Hematopoietic multipotent progenitor cell (in vitro differentiated cells): ENCODE measurements around the gene ACOX1. TPM values are rescaled to one million over a fixed set of nuclear protein-coding genes. Genes with fewer than 3 reads are reported as not detected.

ENCODE experiments used
- DNase-seq, 3 donors: peaks; one replicate each; pipeline ENCODE4 v3.0.0-alpha.2; 2011 to 2015; ENCODE audit warnings: low read depth in 2 of 3, low spot score in 2 of 3
- total RNA-seq: library from RNA; depleted of rRNA; stranded (reverse); fragments of >200 nt; gene quantifications from one replicate; pipeline ENCODE4 v1.2.3, GENCODE V29; 2012

ACOX1 gene
- total RNA-seq, 1 donor, result 42.5 TPM

DNA sequence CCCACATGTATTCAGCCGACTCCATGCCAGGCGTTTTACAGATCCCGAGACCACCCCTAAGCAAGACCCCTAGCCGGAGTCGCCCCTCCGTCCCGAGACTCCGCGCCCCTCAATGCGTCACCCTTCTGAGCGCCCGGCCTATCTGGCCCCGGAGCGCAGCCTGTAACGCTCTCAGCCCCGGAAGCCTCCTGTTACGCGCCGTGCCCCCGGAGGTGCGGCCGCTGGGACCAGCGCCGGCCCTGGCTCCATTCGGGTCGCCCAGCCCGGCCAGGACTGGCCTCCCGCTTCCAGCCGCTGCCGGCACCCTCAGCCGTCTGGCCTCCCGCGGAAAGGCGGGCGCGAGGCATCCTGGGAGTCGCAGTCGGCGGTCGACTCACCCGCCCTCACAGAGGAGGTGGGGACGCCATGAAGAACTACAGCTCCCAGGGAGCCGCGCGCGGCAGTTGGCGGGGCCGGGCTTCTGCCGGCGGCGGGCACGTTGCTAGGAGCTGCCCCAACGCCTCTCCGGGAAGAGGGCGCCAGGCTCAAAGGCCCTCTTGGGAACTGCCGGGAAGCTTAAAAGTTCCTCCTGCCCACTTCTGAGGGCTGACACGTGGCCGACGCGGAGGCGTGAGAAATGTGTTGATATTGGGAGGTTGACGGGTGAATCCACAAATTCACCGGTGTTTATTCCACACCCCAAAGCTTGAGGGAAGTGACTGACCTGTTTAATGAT lies 38.1 kb downstream of the ACOX1 start, which contains the start of gene FBF1:
FBF1 (minus strand) TSS at position 316 of the 715 bp plus-strand sequence. CDS start 2,893 bp downstream, outside the sequence.
- peak; percentile 65 to 88 (median 84) for DNase-seq

DNA sequence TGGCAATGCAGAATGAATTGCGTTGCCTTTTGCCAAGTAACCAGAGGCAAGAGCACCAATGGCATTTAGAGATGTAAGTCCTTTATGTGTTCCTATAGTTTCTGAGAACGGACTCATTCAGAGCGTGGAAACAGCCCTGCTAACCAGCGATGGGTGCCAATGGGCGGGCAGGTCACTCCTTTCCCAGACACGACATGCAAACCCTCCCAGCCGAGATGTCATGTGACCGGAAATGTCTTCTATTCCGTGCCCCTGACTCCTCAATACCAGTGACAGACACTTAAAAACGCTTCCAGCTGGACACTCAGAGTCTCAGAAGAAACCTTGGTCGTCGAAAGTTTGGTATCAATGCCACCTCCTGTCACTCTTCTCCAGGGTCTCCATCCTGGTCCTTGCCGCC lies 41.3 kb downstream of the ACOX1 start:
- no peak for DNase-seq

DNA sequence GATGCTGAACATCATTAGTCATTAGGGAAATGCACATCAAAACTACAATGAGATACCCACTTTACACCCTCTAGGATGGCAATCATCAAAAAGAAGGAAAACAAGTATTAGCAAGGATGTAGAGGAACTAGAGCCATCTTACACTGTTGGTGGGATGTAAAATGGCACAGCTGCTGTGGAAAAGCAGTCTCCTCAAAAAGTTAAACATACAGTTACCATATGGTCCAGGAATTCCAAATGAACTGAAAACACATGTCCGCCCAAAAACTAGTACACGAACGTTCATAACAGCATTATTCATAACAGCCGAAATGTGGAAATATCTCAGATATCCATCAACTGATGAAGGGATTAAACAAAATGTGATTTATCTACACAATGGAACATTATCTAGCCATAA lies 45.2 kb downstream of the ACOX1 start:
- DNase-seq, result no peak

DNA sequence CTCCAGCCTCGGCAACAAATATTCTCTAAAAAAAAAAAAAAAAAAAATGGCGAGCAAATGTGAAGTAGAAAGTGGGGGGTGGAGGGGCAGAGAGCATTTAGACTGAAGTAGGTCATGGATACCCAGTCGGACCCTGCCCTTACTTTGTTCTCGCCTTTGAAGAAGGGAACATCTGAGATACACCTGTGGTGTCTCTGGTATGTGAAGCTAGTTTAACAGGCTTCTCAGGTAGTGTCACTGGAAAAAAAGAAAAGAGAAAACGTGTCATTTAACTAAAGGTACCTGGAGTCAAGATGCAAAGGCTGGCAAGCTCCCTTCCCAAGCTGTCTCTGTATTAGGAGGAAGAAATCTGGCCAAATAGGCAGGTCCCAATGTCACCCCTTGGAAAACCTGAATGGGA lies 46.1 kb downstream of the ACOX1 start:
- DNase-seq, result no peak

DNA sequence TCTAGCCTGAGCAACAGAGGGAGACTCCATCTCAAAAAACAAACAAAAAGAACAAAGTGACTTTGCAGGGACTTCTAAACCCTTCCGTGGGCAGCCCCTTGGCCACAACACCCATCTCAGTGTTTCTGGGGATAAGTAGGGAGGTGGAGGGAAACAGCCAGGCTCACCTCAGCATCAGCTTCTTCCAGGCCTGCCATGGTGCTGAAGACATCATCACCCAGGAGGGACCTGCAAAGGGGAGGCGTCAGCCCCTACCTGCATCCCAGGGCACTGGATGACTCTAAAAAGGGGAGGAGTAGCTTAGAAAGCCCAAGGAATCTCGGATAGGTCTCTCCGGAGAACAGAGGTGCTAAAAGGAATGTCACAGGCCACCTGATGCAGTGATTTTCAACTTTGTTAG lies 47.9 kb downstream of the ACOX1 start:
- no peak for DNase-seq

DNA sequence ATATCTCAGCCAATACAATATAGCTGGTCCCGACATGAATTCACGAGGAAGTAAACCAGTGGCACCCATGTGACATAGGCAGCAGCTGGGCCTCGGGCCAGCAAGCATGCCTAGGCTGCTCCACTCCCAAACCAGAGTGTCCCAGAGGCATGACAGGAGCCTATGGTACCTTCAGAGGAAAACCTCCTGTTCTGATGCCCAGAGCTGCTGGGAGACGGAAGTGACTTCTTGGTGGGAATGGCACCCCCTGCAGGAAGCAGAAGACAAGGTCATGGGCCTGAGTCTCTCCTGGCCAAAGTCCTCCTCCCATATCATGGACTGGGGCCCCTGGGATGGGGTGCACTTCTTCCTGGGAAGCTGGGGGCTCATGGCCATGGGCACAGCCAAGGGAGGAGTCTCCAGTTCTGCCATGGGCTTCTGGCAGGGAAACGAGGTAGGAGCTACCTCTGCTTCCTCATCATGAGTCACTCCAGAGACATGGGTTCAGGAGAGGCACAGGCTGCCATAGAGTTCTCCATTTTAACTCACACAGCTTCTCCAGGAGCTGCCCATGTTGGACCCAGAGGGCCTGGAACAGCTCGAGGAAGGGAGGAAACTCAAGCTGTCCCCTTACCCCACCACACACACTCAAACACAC lies 51.6 kb downstream of the ACOX1 start:
- peak in 1 of 3 donors; percentile 38 for DNase-seq

DNA sequence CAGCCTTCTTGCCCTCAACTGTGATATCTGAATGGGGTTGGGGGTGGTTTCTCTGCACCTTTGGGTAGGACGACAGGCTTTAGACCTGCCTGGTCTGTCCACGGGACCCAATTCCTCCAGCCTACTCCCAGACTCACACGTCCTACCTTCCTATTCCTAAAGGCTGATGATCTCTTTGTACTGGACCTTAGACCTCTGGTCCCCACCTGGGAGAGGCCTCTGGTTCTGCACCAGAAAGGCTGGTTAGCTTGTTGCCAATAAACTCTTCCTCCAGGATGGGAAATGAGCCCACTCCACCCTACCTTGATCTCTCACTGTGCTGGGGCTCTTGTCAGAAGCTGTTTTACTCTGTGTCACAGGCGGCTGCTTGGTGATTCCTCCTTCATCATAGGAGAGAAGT lies 52.5 kb downstream of the ACOX1 start:
- no peak for DNase-seq

DNA sequence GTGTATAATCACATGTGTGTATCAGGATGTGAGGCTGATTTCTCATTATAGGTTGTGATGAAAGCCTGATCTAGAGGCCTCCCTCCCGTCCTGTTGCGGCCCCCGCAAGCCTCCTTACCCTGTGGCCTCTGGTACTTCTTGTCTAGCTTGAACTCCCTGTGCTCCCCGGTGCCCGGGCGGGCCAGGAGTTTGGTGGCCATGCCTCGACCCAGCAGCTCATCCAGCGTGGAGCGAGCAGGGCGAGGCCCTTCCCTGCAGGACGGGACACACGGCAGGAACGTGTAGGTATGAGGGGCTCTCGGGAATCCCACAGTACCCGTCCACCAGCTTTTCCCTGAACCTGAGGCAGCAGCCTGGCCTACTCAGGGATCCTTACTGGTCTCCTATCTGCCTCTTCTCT lies 53.1 kb downstream of the ACOX1 start:
- DNase-seq, result no peak

DNA sequence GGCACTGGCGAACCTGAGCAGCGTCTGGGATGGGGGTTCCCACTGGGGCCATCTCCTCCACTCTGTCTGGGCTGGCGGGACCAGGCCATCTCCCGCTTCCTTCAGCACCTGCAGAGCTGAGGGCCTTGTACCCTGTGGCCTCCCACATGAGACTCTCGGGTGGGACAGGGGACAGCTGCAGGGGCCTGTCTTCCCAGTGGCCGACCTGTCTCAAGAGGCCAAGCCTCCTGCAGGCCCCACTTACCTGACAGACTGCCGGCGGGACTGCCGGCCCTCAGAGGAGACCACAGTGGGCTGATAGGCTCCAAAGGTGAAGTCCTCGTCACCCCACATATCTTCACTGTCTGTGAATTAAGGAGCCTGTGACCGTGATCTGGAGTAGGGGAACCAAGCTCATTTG lies 53.9 kb downstream of the ACOX1 start:
- no peak for DNase-seq

DNA sequence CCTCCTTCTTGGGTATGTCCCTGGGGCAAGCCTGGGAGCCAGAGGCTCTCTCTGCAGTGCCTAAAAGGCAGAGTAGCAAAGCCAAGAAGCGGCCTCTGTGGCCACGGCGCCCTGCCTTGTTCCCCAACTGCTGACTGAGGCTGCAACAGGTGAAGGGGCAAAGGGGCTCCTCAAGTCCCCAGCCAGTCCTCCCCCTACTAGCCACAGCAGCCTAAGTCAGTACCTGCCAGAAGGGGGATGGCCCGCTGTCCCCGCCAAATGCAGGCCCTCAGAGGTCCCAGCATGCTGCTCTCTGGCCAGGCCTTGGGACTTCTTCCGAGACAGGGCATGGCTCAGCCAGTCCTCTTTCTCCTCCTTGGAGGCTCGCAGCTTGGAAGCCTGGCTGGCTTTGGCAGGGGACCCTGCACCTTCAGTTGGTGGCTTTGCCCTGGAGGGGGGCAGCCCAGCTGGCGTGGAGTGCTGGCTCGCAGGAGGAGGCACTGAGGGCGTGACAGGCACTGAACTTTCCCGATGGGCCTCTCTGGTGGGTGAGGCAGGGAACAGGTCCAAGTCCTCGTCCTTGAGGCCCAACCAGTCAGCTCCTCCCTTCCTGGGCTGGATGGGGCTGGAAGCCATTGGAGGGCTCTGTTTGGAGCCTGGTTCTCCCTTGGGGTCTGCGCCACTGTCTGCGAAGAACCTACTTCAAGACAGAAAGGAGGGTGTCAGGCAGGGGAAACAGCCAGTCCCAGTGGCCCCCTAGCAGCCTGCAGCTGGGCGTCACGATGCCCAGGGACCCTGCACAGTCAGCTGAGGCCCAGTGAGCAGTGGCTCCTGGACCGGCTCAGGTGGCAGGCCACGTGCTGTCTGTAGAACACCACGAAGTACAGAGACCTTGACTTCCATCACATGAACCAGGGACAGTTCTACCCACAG lies 55.7 kb downstream of the ACOX1 start:
- no peak for DNase-seq

DNA sequence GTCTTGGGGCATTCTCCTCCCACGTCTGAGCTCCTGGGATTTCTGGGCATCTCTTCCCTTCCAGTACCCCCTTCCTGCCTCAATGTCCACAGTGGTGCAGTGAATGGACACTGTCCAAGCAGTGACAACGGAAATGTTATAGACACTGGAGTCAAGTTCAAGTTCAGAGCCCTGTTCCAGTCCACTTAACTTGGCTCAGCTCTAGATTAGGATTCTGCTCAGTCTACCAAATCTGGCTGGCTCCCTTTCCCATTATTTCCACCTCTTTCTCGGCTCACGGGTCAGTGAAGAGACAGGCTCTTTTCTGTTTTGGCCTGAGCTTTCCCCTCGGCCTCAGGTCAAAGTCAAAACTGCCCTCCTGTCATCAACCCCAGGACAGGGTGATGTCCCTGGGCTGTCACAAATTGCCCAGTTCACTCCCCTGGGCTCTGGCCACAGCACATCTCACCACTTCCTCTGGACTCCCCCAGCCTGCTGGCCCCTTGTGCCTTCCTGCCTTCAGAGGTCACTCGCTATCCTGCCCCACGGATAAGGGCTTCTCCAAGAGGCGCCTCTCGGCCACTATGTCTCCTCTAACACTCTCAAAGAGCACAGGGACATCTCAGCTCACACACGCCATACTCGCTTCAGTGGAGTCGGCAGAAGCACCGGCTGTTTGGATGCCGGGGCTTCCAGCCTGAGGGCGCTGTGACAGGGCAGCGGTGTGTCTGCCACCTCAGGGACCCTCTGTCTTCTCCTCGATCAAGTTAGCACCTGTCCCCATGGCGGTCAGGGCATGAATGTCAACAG lies 56.6 kb downstream of the ACOX1 start:
- DNase-seq, result no peak

DNA sequence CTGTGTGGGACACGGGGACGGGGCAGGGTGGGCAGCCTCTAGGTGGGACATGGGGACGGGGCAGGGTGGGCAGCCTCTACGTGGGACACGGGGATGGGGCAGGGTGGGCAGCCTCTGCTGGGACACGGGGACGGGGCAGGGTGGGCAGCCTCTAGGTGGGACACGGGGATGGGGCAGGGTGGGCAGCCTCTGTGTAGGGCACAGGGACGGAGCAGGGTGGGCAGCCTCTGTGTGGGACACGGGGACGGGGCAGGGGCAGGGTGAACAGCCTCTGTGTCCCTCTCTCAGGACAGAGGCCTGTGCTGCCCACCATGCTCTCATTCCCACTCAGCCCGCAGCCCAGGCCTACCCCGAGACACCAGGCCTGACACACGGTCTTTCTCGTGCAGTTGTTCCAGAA lies 57.4 kb downstream of the ACOX1 start:
- no peak for DNase-seq

DNA sequence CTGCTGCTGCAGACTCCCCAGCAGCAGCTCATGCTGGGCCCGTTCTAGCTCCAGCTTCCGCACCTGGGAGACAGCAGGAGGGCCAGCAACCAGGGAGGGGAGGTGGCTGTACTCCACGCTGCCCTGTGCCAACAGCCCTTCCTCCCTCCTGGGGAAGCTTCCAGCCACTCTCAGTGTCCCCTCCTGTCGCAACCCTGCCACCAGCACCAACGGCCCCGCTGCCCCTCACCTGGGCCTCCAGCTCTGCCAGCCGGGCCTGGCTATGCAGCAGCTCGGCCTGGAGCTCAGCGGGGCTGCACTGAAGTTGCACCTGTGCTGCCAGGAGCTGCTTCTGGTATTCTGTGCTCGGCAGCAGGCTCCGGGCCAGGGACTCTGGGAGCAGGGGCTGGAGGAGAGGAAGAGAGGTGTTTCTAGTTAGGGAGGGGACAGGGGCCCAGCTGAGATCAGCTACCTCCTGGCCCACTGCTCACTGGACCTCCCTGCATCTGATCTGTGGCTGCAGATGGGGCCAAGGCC lies 58.9 kb downstream of the ACOX1 start:
- DNase-seq, result no peak

DNA sequence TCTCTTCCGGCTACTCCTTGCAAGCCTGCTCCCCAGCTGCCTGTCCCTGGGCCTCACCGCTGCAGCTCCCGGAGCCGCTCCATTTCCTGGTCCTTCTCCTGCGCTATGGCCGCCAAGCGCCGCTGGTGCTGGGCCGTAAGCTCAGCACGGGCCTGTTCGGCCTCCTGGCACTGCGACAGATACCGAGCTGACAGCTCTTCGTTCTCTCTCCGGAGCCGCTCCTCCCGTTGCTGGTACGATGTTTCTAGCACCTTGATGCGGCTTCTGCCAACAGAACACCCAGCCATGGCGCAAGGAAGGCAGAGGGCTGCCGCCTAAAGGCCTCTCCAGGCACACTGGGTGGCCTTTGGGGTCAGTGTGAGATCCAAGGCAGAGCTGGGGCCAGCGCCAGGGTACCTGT lies 59.4 kb downstream of the ACOX1 start:
- DNase-seq, result no peak

DNA sequence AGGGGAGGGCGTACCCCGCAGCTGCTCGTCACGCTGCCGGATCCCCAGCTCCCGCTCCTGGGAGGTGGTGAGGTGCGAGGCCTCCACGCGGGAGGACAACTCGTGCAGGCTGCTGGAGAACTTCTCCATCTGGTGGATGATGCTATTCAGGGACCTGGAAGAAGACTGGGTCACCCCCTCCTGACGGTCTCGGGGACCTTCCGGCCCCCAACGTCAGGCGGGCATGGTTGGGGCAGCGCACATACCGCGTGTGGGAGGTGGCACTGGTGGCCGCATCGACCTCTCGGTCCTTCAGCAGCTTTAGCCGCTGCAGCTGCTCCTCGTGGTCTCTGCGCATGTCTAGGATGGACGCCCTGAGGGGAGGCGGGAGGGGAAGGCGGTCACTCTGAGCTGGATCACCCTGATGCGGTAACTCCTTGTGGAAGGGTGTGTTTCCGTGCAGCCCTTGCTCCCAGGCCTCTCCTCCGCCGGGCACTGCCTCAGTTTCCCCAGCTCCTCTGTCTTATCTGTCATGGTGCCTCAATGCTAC lies 61.0 kb downstream of the ACOX1 start:
- no peak for DNase-seq

DNA sequence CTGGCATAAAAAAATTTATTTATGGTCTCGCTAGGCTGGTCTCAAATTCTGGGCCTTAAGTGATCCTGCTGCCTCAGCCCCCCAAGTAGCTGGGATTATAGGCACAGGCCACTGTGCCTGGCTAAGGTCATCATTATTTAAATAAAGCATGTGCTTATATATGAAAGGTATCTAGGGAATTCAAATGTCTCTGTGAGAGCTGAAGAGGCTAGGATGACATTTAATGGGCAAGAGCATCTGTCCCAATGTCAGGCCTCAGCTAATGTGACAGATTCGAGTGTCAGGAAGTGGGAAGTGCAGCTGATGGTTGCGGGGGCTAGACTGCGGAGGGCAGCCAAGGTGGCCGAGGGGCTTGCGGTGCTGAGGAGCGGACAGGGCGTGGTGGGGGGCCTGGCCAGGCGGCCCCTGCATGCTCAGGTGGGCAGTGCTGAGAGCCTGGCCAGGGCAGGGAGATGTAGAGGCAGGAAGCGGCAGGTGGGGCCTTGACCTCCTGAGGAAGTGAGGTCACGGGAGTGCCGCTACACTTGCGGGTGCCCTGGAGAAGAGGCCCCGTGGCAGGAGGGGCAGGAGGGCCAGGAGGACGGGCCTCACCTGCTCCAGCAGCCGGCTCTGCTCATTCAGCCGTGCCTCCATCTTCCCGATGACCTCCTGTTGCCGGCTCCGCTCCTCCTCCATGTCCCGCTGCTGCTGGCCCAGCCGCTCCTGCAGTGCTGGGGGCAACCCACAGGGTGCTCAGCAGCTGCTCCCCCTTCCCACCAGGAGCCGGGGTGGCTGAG lies 61.6 kb downstream of the ACOX1 start:
- no peak for DNase-seq

DNA sequence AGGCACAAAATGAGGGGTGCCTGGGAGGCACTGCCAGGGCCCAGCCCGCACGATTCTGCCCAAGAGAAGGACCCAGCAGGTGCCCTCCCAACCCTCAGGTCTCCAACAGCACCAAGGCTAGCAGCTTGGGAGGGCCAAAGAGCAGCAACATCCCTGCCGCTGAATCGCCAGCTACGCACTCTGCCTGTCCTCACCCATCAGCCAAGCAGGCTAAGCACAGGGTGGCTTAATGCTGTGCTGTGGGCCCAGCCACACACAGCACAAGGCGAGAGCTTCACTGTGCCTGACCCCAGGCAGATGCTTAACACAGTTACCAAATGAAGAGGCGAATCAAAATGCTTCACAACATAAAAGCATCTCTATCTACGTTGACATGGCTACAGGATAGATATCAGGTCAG lies 63.7 kb downstream of the ACOX1 start:
- DNase-seq, result no peak

DNA sequence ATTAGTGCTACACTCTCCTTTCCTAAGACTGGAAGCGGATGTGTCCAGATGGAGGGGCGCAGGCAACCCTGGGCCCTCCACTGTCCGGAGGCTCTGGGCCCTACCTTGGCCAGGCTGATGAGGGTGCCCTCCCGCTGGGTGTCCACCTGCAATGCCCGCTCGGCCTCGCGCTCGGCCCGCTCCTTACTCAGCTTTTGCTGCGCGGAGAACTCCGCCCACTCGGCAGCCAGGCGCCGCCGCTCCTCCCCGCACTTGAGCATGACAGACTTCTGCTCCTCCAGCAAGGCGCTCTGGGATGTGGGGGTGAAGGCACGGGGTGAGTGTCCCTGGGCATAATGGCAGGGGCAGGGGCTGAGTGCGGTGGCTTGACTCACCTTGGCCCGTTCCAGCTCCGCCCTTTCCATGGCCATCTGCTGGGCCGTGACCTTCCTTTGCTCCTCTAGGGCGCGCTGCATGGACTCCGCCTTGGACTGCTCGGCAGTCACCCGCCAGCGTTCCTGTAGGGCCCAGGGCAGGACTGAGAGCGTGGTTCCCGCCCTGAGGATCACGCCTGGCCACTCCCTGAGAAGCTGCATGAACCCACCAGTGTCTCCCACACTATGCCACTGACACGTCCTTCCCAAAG lies 64.2 kb downstream of the ACOX1 start:
- DNase-seq, result no peak
